ENCODE measurements around the gene SUN5.

SUN5 gene

DNA sequence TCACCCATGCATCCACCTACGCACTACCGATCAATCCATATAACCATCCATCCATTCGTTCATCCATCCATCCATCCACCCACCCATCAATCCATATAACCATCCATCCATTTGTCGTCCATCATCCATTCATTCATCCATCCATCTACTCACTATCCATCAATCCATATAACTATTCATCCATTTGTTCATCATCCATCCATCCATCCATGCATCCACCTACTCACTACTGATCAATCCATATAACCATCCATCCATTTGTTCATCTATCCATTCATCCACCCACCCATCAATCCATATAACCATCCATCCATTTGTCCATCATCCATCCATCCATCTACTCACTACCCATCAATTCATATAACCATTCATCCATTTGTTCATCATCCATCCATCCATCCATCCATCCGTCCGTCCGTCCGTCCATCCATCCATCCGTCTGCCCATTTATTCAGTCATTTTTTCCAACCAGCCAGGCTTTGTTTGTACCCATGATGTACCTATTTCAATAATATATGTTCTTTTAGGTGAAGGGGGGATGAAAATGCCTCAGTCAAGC, 21.2 kb upstream of the SUN5 start:
- H3K9me3 ChIP-seq (ENCODE audit: low read length) = no peaks in the 10 kb centered on the region
- no peak overlapping the region for H3K4me3 ChIP-seq (ENCODE audit: low read depth in 1 of 2, low read length in 2 of 2)
- no peak overlapping the region for H3K27ac ChIP-seq (ENCODE audit: low read depth, low read length)
- H3K9ac ChIP-seq (ENCODE audit: low read length) = no peak overlapping the region
- H3K27me3 ChIP-seq (ENCODE audit: control insufficient read depth in 1 of 2, insufficient read depth in 2 of 2, low read length in 2 of 2) = peaks cover 0 to 3% of the 10 kb centered on the region in 2 donors
- H3K4me1 ChIP-seq (ENCODE audit: insufficient read depth, low read length) = no peaks in the 10 kb centered on the region
- H3K36me3 ChIP-seq (ENCODE audit: insufficient read depth, low read length) = no peaks in the 10 kb centered on the region

DNA sequence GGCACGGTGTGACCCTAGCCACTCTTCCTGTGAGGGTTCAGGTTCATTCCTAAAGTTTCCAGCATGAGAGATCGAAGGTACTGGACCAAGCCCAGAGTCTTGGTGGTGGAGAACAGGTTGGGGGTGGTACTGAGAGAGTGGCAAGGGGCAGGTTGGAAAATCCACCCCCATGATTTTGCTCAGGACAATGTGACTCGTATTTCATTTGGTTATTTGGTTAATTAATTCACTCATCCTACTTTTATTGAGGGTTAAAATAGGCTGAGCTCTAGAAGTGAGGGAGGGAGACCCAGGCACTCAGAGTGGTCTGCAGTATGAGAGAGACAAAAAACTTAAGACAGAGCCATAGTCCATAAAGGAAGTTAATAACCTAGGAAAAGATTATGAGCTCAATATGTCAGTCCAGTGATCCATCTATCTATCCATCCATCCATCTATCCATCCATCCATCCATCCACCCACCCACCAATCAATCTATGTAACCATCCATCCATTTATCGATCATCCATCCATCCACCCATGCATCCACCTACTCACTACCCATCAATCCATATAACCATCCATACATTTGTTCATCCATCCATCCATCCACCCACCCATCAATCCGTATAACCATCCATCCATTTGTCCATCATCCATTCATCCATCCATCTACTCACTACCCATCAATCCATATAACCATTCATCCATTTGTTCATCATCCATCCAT, 20.5 kb upstream of the SUN5 start:
- H3K27ac ChIP-seq (ENCODE audit: low read depth, low read length) = no peak overlapping the region

GRCh38 chr20:33024243-33024560, 20.0 kb upstream of the SUN5 start:
- Histone ChIP-seq H3K4me1 (ENCODE audit: insufficient read depth, low read length) (no peaks in the 10 kb centered on the region), H3K4me3 (ENCODE audit: low read depth in 1 of 2, low read length in 2 of 2) (no peak overlapping the region), H3K9me3 (ENCODE audit: low read length) (no peaks in the 10 kb centered on the region), H3K36me3 (ENCODE audit: insufficient read depth, low read length) (no peaks in the 10 kb centered on the region), H3K9ac (ENCODE audit: low read length) (no peak overlapping the region), H3K27ac (ENCODE audit: low read depth, low read length) (no peak overlapping the region), H3K27me3 (ENCODE audit: control insufficient read depth in 1 of 2, insufficient read depth in 2 of 2, low read length in 2 of 2) (peaks cover 0 to 3% of the 10 kb centered on the region in 2 donors)

More for the DNA sequence above, 20.5 kb upstream of the SUN5 start:
- Histone ChIP-seq H3K4me3 (ENCODE audit: low read depth in 1 of 2, low read length in 2 of 2) (no peak overlapping the region), H3K9ac (ENCODE audit: low read length) (no peak overlapping the region), H3K4me1 (ENCODE audit: insufficient read depth, low read length) (no peaks in the 10 kb centered on the region), H3K9me3 (ENCODE audit: low read length) (no peaks in the 10 kb centered on the region), H3K36me3 (ENCODE audit: insufficient read depth, low read length) (no peaks in the 10 kb centered on the region), H3K27me3 (ENCODE audit: control insufficient read depth in 1 of 2, insufficient read depth in 2 of 2, low read length in 2 of 2) (peaks cover 0 to 3% of the 10 kb centered on the region in 2 donors)

GRCh38 chr20:33023439-33024242, 19.4 kb upstream of the SUN5 start:
- no peak overlapping the region for H3K4me3 ChIP-seq (ENCODE audit: low read depth in 1 of 2, low read length in 2 of 2)
- H3K36me3 ChIP-seq (ENCODE audit: insufficient read depth, low read length) = no peaks in the 10 kb centered on the region
- no peak overlapping the region for H3K27ac ChIP-seq (ENCODE audit: low read depth, low read length)
- no peaks in the 10 kb centered on the region for H3K4me1 ChIP-seq (ENCODE audit: insufficient read depth, low read length)
- H3K27me3 ChIP-seq (ENCODE audit: control insufficient read depth in 1 of 2, insufficient read depth in 2 of 2, low read length in 2 of 2) = peaks cover 0 to 3% of the 10 kb centered on the region in 2 donors
- no peaks in the 10 kb centered on the region for H3K9me3 ChIP-seq (ENCODE audit: low read length)
- H3K9ac ChIP-seq (ENCODE audit: low read length) = no peak overlapping the region

DNA sequence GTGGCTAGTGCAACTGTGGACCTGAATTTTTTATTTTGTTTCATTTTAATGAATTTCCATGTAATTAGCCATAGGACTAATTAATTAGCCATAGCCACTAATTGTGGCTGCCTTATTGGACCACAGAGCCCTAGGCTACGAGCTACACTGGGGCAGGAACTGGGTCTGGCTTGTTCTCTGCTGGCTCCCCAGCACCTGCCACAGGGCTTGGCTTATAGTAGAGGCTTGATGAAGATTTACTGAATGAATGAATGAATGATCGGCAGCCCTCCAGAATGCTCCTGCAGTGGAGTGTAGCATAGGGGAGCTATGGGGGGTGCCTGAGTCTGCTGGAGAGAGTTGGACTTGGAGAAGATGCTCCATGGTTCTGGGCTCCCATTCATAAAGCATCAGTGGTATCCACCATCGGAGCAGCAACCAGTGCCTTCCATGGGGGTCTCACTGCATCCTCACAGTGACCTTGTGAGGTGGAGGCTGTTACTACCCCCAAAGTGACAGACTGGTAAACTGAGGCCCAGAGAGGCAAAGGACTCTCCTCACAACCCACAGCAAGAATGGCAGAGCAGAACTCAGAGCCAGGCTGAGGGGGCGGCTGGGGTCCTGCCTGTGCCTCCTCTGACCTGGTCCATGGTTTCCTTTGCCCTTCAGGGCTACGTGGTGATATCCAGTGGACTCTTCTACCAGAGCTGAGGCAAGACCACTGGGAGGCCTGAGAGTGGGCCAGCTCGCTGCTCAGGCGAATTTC, 18.6 kb upstream of the SUN5 start:
- no peak overlapping the region for H3K4me3 ChIP-seq (ENCODE audit: low read depth in 1 of 2, low read length in 2 of 2)
- H3K36me3 ChIP-seq (ENCODE audit: insufficient read depth, low read length) = no peaks in the 10 kb centered on the region
- H3K9ac ChIP-seq (ENCODE audit: low read length) = no peak overlapping the region

DNA sequence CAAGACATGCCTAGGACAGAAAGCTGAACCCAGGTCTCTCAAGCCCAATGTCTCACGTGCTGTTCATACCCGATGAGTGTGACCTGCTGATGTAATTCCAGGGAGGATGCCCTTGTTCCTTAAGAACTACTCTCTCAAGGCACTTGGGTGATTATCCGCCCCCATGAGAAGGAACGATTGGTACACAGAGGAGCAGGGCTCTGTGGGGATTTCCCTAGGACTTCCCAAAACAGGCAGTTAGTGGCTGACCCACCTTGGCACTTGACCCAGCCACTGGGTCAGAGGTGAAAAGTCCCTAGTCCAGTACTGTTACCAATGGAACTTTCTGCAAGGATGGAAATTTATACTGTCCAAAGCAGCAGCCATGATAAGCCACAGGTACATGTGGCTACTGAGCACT, 18.1 kb upstream of the SUN5 start:
- Histone ChIP-seq H3K9me3 (ENCODE audit: low read length) (no peaks in the 10 kb centered on the region), H3K4me3 (ENCODE audit: low read depth in 1 of 2, low read length in 2 of 2) (no peak overlapping the region), H3K36me3 (ENCODE audit: insufficient read depth, low read length) (no peaks in the 10 kb centered on the region), H3K4me1 (ENCODE audit: insufficient read depth, low read length) (no peaks in the 10 kb centered on the region), H3K27ac (ENCODE audit: low read depth, low read length) (no peak overlapping the region), H3K27me3 (ENCODE audit: control insufficient read depth in 1 of 2, insufficient read depth in 2 of 2, low read length in 2 of 2) (no peaks in the 10 kb centered on the region), H3K9ac (ENCODE audit: low read length) (no peak overlapping the region)

More for the DNA sequence above, 18.6 kb upstream of the SUN5 start:
- Histone ChIP-seq H3K27ac (ENCODE audit: low read depth, low read length) (no peak overlapping the region), H3K9me3 (ENCODE audit: low read length) (no peaks in the 10 kb centered on the region), H3K27me3 (ENCODE audit: control insufficient read depth in 1 of 2, insufficient read depth in 2 of 2, low read length in 2 of 2) (peaks cover 0 to under 1% of the 10 kb centered on the region in 2 donors), H3K4me1 (ENCODE audit: insufficient read depth, low read length) (no peaks in the 10 kb centered on the region)

- H3K27me3 ChIP-seq (ENCODE audit: control insufficient read depth in 1 of 2, insufficient read depth in 2 of 2, low read length in 2 of 2) = no peaks in the 10 kb centered on the region
- no peak overlapping the region for H3K4me3 ChIP-seq (ENCODE audit: low read depth in 1 of 2, low read length in 2 of 2)
- H3K4me1 ChIP-seq (ENCODE audit: insufficient read depth, low read length) = no peaks in the 10 kb centered on the region
- H3K27ac ChIP-seq (ENCODE audit: low read depth, low read length) = no peak overlapping the region
- no peak overlapping the region for H3K9ac ChIP-seq (ENCODE audit: low read length)
- no peaks in the 10 kb centered on the region for H3K36me3 ChIP-seq (ENCODE audit: insufficient read depth, low read length)
- no peaks in the 10 kb centered on the region for H3K9me3 ChIP-seq (ENCODE audit: low read length)
These were observed 17.6 kb upstream of the SUN5 start for GRCh38 chr20:33021879-33022278.

GRCh38 chr20:33020278-33021161, 16.3 kb upstream of the SUN5 start:
- Histone ChIP-seq H3K27ac (ENCODE audit: low read depth, low read length) (no peak overlapping the region), H3K4me1 (ENCODE audit: insufficient read depth, low read length) (no peaks in the 10 kb centered on the region), H3K36me3 (ENCODE audit: insufficient read depth, low read length) (no peaks in the 10 kb centered on the region), H3K4me3 (ENCODE audit: low read depth in 1 of 2, low read length in 2 of 2) (no peak overlapping the region), H3K27me3 (ENCODE audit: control insufficient read depth in 1 of 2, insufficient read depth in 2 of 2, low read length in 2 of 2) (no peaks in the 10 kb centered on the region), H3K9ac (ENCODE audit: low read length) (no peak overlapping the region), H3K9me3 (ENCODE audit: low read length) (no peaks in the 10 kb centered on the region)

DNA sequence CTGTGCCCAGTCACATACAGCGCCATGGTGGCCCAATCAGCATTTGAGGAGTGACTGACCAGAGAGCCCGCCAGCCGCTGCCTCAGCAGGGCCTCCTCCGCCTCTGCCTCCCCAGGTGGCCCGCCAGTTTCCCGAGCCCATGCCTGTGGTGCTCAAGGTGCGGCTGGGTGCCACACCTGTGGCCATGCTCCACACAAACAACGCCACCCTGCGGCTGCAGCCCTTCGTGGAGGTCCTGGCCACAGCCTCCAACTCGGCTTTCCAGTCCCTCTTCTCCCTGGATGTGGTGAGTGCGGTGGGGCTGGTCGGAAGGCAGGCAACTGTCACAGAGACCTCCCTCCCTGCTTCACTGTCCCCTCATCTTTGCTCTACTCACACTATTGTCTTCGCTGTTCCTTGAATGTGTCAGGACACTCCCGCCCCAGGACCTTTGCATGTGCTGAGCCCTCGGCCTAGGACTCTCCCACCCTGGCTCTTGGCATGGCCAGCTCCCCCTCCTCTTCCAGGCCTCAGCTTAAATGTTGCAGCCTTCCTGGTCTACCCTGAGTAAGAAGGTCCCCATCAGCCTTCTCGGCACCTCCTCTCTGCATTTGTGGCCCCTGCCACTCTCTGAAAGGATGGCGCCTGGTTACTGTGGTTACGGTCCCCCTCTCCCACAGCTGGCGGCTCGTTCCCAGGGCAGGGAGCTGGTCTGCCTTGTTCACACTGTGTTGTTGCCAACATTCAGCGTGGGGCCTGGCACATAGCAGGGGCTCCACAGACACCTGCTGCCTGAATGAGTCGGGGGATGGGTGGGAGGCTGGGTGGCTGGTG, 15.4 kb upstream of the SUN5 start:
- Histone ChIP-seq H3K9me3 (ENCODE audit: low read length) (no peaks in the 10 kb centered on the region), H3K36me3 (ENCODE audit: insufficient read depth, low read length) (no peaks in the 10 kb centered on the region), H3K9ac (ENCODE audit: low read length) (no peak overlapping the region), H3K27me3 (ENCODE audit: control insufficient read depth in 1 of 2, insufficient read depth in 2 of 2, low read length in 2 of 2) (no peaks in the 10 kb centered on the region), H3K27ac (ENCODE audit: low read depth, low read length) (no peak overlapping the region), H3K4me3 (ENCODE audit: low read depth in 1 of 2, low read length in 2 of 2) (no peak overlapping the region), H3K4me1 (ENCODE audit: insufficient read depth, low read length) (no peaks in the 10 kb centered on the region)

- Histone ChIP-seq H3K27me3 (ENCODE audit: control insufficient read depth in 1 of 2, insufficient read depth in 2 of 2, low read length in 2 of 2) (no peaks in the 10 kb centered on the region), H3K9me3 (ENCODE audit: low read length) (no peaks in the 10 kb centered on the region), H3K9ac (ENCODE audit: low read length) (no peak overlapping the region), H3K27ac (ENCODE audit: low read depth, low read length) (no peak overlapping the region), H3K4me3 (ENCODE audit: low read depth in 1 of 2, low read length in 2 of 2) (no peak overlapping the region), H3K36me3 (ENCODE audit: insufficient read depth, low read length) (no peaks in the 10 kb centered on the region), H3K4me1 (ENCODE audit: insufficient read depth, low read length) (no peaks in the 10 kb centered on the region)
These were observed 14.1 kb upstream of the SUN5 start for GRCh38 chr20:33018169-33018931.
